Coronary artery (tissue), 2 donors: Measurements from ENCODE around the gene RBM33.

Experiments used
- DNase-seq: peaks from one replicate; pipeline ENCODE4 v3.0.0-alpha.2; 2017; ENCODE audit warnings: low spot score
- H3K27ac ChIP-seq, 2 donors: fragments of 200-600 bp; sonication (generic); one replicate each; pipeline ENCODE4 v1.5.1; 2016 to 2019
- H3K4me3 ChIP-seq: fragments of 200-600 bp; sonication (generic); 2 replicates; pipeline ENCODE4 v1.5.1; 2016; ENCODE audit warnings: mild to moderate bottlenecking, moderate library complexity
- TF ChIP-seq, protein P1 (sequence below): fragments of 200-600 bp; sonication (generic); IDR thresholded peaks from one replicate; pipeline ENCODE4 v1.5.1; 2019; ENCODE audit warnings: antibody characterized with exemption

RBM33 gene

DNA sequence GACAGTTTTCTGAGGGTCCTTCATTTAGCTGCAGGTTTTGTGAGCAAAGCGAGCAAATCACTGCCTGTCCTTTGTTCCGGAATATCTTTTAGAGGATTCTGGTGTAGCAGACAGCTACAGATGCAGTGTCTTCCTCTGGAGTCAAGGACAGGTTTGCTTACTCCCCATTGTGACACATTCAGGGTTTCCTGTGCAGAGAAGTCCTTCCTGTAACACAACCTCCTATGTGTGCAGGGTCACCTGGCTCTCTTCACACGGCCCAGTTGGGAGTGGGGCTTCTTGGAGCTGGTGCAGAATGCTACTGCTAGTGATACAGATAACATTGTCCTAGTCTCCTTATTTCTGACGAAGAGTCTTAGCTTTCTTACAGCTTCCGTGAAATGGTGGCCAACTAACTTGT, 47.9 kb downstream of the RBM33 start:
- Histone ChIP-seq H3K27ac (no peak overlapping the region), H3K4me3 (no peak overlapping the region)
- DNase-seq = no peak
- TF ChIP-seq, protein P1, sequence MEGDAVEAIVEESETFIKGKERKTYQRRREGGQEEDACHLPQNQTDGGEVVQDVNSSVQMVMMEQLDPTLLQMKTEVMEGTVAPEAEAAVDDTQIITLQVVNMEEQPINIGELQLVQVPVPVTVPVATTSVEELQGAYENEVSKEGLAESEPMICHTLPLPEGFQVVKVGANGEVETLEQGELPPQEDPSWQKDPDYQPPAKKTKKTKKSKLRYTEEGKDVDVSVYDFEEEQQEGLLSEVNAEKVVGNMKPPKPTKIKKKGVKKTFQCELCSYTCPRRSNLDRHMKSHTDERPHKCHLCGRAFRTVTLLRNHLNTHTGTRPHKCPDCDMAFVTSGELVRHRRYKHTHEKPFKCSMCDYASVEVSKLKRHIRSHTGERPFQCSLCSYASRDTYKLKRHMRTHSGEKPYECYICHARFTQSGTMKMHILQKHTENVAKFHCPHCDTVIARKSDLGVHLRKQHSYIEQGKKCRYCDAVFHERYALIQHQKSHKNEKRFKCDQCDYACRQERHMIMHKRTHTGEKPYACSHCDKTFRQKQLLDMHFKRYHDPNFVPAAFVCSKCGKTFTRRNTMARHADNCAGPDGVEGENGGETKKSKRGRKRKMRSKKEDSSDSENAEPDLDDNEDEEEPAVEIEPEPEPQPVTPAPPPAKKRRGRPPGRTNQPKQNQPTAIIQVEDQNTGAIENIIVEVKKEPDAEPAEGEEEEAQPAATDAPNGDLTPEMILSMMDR = no peak

GRCh38 chr7:155693826-155694225, 49.4 kb downstream of the RBM33 start:
- TF ChIP-seq, protein P1 = no peak
- H3K4me3 ChIP-seq = no peak overlapping the region
- no peak for DNase-seq
- no peak overlapping the region for H3K27ac ChIP-seq

DNA sequence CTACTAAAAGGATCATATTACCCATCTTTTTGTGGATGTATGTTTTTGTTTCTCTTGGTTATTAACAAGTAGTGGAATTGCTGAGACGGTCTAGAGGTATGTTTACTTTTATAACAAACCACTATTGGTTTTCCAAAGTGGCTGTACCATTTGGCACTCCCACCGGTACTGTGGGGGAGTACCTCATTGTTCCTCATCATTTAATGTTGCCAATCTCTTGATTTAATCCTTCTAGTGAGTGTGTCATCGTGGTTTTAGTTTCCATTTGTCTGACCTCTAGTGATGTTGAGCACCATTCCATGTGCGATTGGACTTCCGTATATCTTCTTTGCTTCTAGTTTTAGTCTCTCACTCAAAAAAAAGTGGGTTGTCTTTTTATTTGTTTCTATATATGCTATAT, 50.4 kb downstream of the RBM33 start:
- Histone ChIP-seq H3K27ac (no peak overlapping the region), H3K4me3 (no peak overlapping the region)
- TF ChIP-seq, protein P1 = no peak
- no peak for DNase-seq

- H3K27ac ChIP-seq = no peak overlapping the region
- DNase-seq = no peak
- H3K4me3 ChIP-seq = no peak overlapping the region
- TF ChIP-seq, protein P1 = no peak
Observed at GRCh38 chr7:155696747-155697146, 52.3 kb downstream of the RBM33 start.

DNA sequence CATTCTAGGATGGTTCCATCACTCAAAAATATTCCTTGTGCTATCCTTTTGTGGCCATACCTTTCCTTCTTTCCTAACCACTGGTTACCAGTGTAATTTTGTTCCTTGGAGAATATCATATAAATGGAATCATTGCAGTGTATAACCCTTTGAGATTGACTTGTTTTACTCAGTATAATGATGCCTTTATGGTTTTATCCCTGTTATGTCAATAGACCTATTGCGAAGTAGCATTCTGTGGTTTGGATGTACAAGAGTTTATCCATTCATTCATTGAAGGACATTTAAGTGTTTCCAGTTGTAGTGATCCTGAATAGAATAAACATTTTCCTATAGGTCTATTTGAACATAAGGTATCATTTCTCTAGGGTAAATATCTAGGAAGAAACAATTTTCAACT, 54.2 kb downstream of the RBM33 start:
- H3K27ac ChIP-seq = no peak overlapping the region
- TF ChIP-seq, protein P1 = no peak
- no peak overlapping the region for H3K4me3 ChIP-seq
- no peak for DNase-seq

GRCh38 chr7:155699180-155699579, 54.7 kb downstream of the RBM33 start:
- TF ChIP-seq, protein P1 = no peak
- H3K4me3 ChIP-seq = no peak overlapping the region
- no peak for DNase-seq
- H3K27ac ChIP-seq = no peak overlapping the region

DNA sequence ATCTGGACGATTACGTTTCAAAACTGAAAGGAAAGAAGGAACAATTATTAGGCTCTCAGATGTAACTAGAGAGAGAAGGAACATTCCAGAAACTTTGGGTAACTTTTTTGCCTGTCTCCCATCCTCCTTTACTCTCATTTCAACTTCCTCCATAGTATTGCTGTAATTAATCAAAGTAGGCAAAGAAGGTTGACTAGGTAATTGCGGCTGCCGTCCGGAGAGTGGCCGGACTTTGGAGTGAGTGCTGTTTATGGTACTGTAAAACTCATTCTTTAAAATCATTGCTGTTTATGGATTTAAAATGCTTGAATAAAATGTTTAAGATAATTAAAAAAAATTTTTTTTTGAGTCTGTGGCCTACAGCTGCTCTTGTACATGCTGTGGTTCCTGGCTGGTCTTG, 56.4 kb downstream of the RBM33 start:
- Histone ChIP-seq H3K4me3 (no peak overlapping the region), H3K27ac (no peak overlapping the region)
- TF ChIP-seq, protein P1 = no peak
- no peak for DNase-seq
